Gastroesophageal sphincter (tissue), 3 donors: ENCODE results near the gene BRD4.

Experiments used
- EP300 ChIP-seq: sonication (generic); formaldehyde crosslinking; IDR thresholded peaks from one replicate; pipeline ENCODE4 v1.6.1; 2017; ENCODE audit warnings: antibody characterized with exemption, mild to moderate bottlenecking
- POLR2A ChIP-seq, 2 donors: fragments of 450-650 bp; IDR thresholded peaks; one replicate each; pipeline ENCODE4 v1.6.1; 2017; ENCODE audit warnings: antibody characterized with exemption in 2 of 2, mild to moderate bottlenecking in 2 of 2, moderate library complexity in 1 of 2
- POLR2AphosphoS5 ChIP-seq: sonication (generic); formaldehyde crosslinking; IDR thresholded peaks from one replicate; pipeline ENCODE4 v1.6.1; 2017; ENCODE audit warnings: antibody characterized with exemption
- TF ChIP-seq, protein P1 (sequence below), 4 experiments: fragments of 200-600 bp in 2 of 4; fragments of 450-650 bp in 2 of 4; sonication (generic) in 1 of 4; IDR thresholded peaks; one replicate each; pipeline ENCODE4 v1.5.1; 2017 to 2019; ENCODE audit warnings: antibody characterized with exemption in 4 of 4, mild to moderate bottlenecking in 2 of 4, moderate library complexity in 2 of 4

DNA sequence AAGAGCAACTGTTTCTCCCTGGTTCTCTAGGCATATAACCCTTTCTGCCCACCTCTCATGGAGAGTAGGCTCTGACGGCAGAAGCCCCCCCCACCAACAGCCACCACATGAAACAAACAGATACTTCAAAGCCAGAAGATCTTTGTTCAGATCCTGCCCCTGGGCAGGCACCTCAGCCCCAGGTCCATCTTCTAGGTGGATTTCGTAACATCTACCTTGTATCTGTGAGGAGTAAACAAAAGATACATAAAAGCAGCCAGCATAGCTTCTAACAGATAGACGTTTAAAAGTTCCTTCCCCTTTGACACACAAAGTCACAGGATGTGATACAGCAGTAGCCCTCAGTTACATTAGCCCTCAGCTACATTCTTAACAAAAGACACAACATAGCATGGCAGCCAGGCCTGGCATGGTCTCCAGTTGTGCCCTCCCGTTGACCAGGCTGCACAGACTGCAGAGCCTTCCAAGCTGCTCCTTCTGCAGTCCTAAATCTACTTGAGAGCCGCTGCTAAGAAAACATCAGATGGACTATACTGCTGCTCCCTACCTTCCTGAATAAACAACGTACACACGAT, 35.4 kb downstream of the BRD4 start:
- TF ChIP-seq, protein P1, sequence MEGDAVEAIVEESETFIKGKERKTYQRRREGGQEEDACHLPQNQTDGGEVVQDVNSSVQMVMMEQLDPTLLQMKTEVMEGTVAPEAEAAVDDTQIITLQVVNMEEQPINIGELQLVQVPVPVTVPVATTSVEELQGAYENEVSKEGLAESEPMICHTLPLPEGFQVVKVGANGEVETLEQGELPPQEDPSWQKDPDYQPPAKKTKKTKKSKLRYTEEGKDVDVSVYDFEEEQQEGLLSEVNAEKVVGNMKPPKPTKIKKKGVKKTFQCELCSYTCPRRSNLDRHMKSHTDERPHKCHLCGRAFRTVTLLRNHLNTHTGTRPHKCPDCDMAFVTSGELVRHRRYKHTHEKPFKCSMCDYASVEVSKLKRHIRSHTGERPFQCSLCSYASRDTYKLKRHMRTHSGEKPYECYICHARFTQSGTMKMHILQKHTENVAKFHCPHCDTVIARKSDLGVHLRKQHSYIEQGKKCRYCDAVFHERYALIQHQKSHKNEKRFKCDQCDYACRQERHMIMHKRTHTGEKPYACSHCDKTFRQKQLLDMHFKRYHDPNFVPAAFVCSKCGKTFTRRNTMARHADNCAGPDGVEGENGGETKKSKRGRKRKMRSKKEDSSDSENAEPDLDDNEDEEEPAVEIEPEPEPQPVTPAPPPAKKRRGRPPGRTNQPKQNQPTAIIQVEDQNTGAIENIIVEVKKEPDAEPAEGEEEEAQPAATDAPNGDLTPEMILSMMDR (IDR thresholded peaks at IDR 0.05) = no peak
- TF ChIP-seq EP300 (no peak), POLR2A (IDR thresholded peaks at IDR 0.05) (no peak), POLR2AphosphoS5 (no peak)
